KMS-11 (cell line): ENCODE data around the gene EXD1.

ENCODE experiments used
- H2AFZ ChIP-seq: fragments of 200-600 bp; sonication (generic); 2 replicates; pipeline ENCODE4 v1.6.1; 2016; ENCODE audit warnings: antibody characterized with exemption, mixed run types, low read depth
- H3K27ac ChIP-seq: fragments of 200-600 bp; sonication (generic); 2 replicates; pipeline ENCODE4 v1.6.1; 2016; ENCODE audit warnings: mild to moderate bottlenecking, mixed run types
- H3K27me3 ChIP-seq: fragments of 200-600 bp; sonication (generic); 2 replicates; pipeline ENCODE4 v1.6.1; 2017; ENCODE audit warnings: mild to moderate bottlenecking, low read depth, mixed run types, moderate library complexity; ENCODE audit not compliant: insufficient read depth
- H3K36me3 ChIP-seq: fragments of 200-600 bp; sonication (generic); 2 replicates; pipeline ENCODE4 v1.6.1; 2017; ENCODE audit warnings: mild to moderate bottlenecking, mixed run types; ENCODE audit not compliant: insufficient read depth
- H3K4me1 ChIP-seq: fragments of 200-600 bp; sonication (generic); 2 replicates; pipeline ENCODE4 v1.6.1; 2016; ENCODE audit warnings: mild to moderate bottlenecking, low read depth, mixed run types; ENCODE audit not compliant: poor library complexity, severe bottlenecking
- H3K4me2 ChIP-seq: fragments of 200-600 bp; sonication (generic); 2 replicates; pipeline ENCODE4 v1.7.0; 2016; ENCODE audit warnings: mild to moderate bottlenecking, mixed run types
- H3K4me3 ChIP-seq: fragments of 200-600 bp; sonication (generic); IDR thresholded peaks from 2 replicates; pipeline ENCODE4 v1.6.1; 2017; ENCODE audit warnings: low read depth, low read length, mixed read lengths; ENCODE audit not compliant: insufficient read depth
- H3K79me2 ChIP-seq: fragments of 200-600 bp; sonication (generic); 2 replicates; pipeline ENCODE4 v1.6.1; 2016; ENCODE audit warnings: low read depth, mixed run types; ENCODE audit not compliant: insufficient read depth
- H3K9ac ChIP-seq: fragments of 200-600 bp; sonication (generic); 2 replicates; pipeline ENCODE4 v1.6.1; 2016; ENCODE audit warnings: mild to moderate bottlenecking, mixed run types
- H4K20me1 ChIP-seq: fragments of 200-600 bp; sonication (generic); 2 replicates; pipeline ENCODE4 v1.6.1; 2016; ENCODE audit warnings: mild to moderate bottlenecking, mixed run types; ENCODE audit not compliant: insufficient read depth
- TF ChIP-seq, protein P1 (sequence below): fragments of 200-600 bp; sonication (generic); conservative IDR thresholded peaks from 2 replicates; pipeline ENCODE4 v1.6.1; 2017; ENCODE audit warnings: low read depth, mild to moderate bottlenecking, antibody characterized with exemption, low read length, moderate library complexity, mixed read lengths

Gene EXD1

DNA sequence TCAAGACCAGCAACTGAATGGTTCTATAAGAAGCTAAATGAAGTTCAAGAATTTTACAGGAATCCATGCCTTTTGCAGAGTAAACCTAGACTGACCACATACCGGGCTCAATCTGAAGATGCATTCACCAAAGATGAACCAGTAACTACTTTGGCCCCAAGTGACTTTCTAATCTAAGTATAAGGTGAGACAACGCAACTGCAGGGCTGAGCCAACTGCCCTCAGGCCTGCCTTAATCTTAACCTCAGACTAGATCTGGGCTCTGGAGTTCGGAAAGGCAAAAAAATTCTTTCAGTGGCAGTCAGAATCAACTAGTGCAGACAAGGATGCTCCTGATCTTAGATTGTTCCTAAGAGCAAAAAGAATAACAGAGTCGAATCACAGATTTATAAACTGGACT is 48.3 kb downstream of the EXD1 start:
- H3K79me2 ChIP-seq = no peaks in the 10 kb centered on the region
- no peak overlapping the region for H3K27ac ChIP-seq
- H2AFZ ChIP-seq = no peak overlapping the region
- no peak overlapping the region for H3K4me3 ChIP-seq
- TF ChIP-seq, protein P1, sequence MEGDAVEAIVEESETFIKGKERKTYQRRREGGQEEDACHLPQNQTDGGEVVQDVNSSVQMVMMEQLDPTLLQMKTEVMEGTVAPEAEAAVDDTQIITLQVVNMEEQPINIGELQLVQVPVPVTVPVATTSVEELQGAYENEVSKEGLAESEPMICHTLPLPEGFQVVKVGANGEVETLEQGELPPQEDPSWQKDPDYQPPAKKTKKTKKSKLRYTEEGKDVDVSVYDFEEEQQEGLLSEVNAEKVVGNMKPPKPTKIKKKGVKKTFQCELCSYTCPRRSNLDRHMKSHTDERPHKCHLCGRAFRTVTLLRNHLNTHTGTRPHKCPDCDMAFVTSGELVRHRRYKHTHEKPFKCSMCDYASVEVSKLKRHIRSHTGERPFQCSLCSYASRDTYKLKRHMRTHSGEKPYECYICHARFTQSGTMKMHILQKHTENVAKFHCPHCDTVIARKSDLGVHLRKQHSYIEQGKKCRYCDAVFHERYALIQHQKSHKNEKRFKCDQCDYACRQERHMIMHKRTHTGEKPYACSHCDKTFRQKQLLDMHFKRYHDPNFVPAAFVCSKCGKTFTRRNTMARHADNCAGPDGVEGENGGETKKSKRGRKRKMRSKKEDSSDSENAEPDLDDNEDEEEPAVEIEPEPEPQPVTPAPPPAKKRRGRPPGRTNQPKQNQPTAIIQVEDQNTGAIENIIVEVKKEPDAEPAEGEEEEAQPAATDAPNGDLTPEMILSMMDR = no peak
- H3K4me2 ChIP-seq = no peak overlapping the region
- no peaks in the 10 kb centered on the region for H3K27me3 ChIP-seq
- no peaks in the 10 kb centered on the region for H3K4me1 ChIP-seq
- no peaks in the 10 kb centered on the region for H4K20me1 ChIP-seq
- H3K9ac ChIP-seq = no peak overlapping the region
- no peaks in the 10 kb centered on the region for H3K36me3 ChIP-seq

DNA sequence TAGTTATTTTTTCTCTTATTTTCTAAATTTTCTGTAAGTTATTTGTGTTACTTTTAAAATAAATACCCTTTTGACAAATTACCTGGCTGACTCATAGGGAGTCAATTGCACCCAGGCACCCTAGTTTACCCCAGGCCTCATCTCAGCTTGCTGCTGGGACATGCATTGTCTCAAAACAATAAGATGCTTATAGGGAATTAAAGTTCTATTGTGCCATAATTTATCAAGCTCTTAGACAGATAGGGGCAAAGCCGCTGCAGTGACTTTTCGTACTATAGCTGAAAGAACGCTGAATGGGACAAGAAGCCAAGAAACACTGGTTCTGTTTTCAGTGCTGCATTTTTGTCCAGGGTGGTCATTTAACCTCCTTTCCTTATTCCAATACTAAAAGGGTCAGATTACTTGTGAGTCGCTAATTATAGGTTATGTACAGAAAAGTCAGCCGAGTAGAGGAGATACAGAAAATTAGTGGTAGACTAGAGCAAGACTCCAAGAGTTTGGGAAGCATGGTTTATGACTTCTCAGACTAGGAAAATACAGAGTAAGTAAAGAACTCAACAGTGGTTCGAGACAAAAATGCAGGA is 50.3 kb downstream of the EXD1 start:
- Histone ChIP-seq H3K4me2 (no peak overlapping the region), H3K79me2 (no peaks in the 10 kb centered on the region), H3K9ac (no peak overlapping the region), H3K36me3 (no peaks in the 10 kb centered on the region), H2AFZ (no peak overlapping the region), H3K4me1 (no peaks in the 10 kb centered on the region), H3K4me3 (no peak overlapping the region), H3K27ac (no peak overlapping the region), H3K27me3 (no peaks in the 10 kb centered on the region), H4K20me1 (no peaks in the 10 kb centered on the region)
- TF ChIP-seq, protein P1 = no peak

DNA sequence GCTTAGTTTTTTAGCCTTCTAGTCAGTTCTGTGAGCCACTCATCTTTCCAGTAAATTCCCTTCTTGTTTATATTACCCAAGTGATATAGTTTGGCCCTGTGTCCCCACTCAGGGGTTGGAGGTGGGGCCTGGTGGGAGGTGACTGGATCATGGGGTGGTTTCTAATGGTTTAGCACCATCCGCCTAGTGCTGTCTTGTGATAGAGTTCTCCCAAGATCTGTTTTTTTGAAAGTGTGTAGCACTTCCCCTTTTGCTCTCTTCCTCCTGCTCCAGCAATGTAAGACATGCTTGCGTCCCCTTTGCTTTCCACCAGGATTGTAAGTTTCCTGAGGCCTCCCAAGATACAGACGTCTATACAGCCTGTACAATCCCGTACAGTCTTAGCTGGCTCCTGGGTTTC is 60.8 kb downstream of the EXD1 start:
- H3K9ac ChIP-seq = no peak overlapping the region
- H3K27me3 ChIP-seq = no peaks in the 10 kb centered on the region
- TF ChIP-seq, protein P1 = no peak
- H4K20me1 ChIP-seq = no peaks in the 10 kb centered on the region
- H3K79me2 ChIP-seq = no peaks in the 10 kb centered on the region
- no peak overlapping the region for H3K27ac ChIP-seq
- H3K4me1 ChIP-seq = no peaks in the 10 kb centered on the region
- no peak overlapping the region for H3K4me2 ChIP-seq
- no peak overlapping the region for H3K4me3 ChIP-seq
- no peak overlapping the region for H2AFZ ChIP-seq
- H3K36me3 ChIP-seq = no peaks in the 10 kb centered on the region

DNA sequence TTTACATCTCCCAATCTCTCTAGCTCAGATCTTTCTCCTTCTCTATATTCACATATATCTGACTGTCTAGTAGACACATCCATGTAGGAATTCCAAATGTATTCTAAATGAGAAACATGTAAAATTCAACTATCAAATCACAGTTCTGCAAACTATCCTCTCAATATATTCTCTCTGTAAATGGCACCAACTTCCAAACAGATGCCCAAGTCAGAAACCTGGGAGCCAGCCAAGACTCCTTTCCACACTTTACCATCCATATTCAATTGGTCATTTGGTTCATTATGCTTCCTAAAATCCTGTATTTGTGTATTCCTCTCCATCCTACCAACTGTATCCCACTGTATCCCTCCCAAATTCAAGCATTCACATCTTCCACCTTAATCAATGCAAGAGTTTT is 61.5 kb downstream of the EXD1 start:
- Histone ChIP-seq H3K27me3 (no peaks in the 10 kb centered on the region), H3K4me1 (no peaks in the 10 kb centered on the region), H3K79me2 (no peaks in the 10 kb centered on the region), H2AFZ (no peak overlapping the region), H3K9ac (no peak overlapping the region), H3K27ac (no peak overlapping the region), H4K20me1 (no peaks in the 10 kb centered on the region), H3K36me3 (no peaks in the 10 kb centered on the region), H3K4me2 (no peak overlapping the region), H3K4me3 (no peak overlapping the region)
- TF ChIP-seq, protein P1 = no peak
